AG08396 (cell line): ENCODE measurements around the gene GPR183.
A peak's percentile ranks its signal among the peaks of the same experiment; 100 is the strongest.

Experiments used
- DNase-seq: peaks from one replicate; pipeline ENCODE4 v3.0.0; 2012; ENCODE audit warnings: low spot score, mixed read lengths

Gene GPR183

DNA sequence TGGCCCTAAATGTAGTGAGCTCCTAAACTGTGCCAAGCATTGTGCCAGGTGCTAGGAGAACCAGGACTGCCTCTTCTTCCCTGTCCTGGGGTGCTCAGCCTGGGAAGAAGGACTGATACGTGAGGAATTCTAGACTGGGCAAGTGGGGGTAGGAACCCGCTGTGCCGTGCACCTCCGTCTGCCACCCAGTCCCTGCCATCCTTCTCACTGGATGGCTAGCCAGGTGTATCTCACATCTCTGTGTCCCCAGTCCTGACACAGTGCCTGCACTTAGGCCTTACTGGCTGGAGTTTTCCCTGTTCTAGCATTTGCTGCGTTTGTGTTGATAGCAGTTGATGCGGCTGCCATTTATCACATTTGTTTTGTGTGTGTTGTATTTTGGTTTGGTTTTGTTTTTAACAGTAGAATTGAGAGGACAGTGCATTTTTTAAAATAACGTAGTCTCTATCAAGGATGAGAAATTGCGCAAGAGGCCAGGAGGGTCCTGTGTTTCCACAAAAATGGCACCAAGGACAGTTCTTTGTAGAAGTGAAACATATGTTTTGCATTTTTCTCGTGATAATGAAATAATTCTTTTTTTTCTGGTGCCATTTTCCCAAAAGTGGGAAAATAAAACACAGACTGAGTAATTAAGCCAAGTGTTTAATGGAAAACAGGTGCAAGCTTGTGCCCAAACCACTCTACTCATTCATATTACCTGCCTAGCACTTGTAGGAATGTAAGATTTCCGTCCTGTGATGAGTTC lies 4.7 kb upstream of the GPR183 start:
- DNase-seq: no peak

DNA sequence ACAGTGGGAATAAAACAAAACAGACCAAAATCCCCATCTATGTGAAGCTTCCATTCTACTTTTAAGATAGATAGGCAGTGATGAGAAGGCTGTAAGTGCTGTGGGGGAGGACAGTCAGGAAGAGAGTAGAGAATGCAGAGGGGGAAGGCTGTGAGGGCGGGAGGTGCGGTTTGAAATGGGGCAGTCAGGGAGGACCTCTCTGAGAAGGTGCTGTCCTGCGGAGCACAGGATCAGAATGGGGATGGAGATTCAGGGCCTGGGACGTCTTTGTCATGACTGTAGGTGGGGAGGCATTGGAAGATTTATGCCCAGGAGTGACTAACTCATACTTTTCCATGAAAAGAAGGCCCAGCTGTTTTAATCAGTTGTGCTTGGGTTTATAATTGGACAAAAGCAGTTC lies 3.9 kb upstream of the GPR183 start:
- DNase-seq: no peak

DNA sequence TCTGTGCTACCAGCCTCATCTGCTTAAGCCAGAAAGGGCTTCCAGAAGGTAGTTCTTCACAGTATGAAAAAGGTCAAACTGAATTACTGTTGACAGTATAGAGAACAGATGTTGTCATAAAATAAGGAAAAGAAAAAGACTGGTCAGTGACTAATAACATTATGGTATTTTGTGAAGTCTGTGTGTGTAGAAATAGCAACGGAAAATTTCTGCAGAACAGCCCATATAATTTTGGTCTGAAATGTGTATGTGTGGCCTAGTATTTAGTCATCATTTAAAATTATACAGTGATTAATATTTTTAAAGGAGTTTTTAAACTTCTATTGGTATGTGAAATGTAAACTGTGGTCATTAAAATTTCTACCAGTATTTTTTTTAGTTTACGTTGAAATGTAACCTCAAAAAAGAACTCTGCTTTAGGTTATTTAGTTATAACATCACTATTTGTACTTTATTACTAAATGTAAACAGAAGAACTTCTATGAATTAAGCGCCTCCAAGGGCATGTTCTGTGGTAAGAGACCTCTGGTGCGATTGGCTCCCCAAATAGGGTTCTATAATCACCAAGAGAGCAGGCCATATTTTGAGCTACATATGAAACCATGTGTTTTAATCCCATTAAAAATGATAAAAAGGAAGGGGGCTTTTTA lies 3.3 kb upstream of the GPR183 start:
- DNase-seq: peak; percentile 40

- peak; percentile 24 for DNase-seq
Measured at GRCh38 chr13:99308471-99309087, 1.4 kb upstream of the GPR183 start.

DNA sequence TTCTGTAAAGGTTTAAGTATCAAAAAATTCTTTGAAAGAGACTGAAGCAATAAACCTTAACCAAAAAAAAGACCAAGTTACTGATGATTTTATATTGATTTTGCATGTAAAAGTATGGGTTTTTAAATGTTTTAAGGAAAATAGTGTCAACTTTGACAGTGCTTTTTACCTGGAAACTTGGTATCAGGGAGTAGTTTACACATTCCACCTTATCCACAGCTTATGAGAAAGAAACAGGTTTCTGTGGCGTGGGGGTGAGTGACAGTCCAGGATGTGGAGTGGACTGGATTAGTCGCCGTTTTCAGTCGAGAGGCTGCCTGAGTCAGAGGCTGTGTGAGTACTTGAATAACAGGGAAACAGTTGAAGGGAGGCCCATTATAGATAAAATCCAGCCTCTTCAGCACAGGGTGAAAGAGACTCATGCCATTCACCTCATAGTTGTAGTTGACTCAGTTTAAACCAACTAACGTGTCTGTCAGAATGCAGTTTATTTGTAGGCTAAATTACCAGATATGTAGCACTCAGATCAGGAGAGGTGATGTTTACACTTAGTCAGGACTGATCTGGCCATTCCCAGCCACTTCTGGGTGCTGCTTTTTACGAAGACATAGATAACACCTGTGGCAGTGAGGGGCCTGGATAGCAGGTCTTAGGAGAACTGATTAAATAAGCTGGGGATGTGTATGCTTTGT lies 595 bp upstream of the GPR183 start:
- peak; percentile 60 for DNase-seq

GRCh38 chr13:99305566-99305965 lies 1.6 kb downstream of the GPR183 start:
- DNase-seq: no peak

GRCh38 chr13:99305158-99305557 lies 2.0 kb downstream of the GPR183 start:
- DNase-seq: no peak

GRCh38 chr13:99304541-99304940 lies 2.7 kb downstream of the GPR183 start:
- DNase-seq: no peak

- DNase-seq: no peak
Measured at GRCh38 chr13:99303863-99304521, 3.2 kb downstream of the GPR183 start.

DNA sequence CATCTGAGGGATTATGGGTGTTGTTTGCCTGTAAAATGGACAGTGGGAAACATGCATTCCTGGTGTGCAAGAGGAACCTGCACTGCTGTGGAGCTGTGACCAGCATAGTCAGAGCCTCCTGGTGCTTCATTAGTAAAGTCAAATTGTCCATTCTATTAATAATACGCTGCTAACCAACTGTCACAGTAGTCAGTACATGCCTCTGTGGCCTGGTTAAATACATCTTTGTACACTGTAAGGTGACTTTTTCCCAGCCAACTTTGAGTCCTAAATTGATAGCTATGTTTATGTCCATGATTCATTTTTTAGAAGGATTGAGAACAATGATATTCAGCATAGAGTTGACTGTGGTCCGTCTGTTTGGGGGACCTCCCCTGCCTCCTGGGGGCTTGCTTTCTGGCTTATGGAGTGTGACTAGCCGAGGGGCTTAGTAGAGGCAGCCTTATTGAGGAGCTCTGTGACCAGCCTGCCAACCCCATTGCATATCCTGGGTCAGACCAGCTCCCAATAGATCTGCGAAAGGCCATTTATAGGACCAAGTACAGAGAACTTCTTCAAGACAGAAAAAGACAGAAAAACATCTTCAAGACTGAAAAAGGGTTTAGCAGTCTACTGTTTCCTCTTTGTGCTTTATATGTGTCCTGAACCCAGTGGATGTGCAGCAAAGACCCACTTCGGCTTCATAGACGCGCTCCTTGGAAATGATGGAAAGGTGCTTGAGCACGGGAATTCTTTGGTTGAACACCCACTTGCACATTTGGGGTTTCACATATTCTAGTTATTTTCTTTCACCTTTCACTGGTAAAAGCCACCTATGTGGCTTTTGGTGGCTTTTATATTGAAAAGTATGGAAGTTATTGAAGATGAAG lies 4.3 kb downstream of the GPR183 start:
- no peak for DNase-seq

DNA sequence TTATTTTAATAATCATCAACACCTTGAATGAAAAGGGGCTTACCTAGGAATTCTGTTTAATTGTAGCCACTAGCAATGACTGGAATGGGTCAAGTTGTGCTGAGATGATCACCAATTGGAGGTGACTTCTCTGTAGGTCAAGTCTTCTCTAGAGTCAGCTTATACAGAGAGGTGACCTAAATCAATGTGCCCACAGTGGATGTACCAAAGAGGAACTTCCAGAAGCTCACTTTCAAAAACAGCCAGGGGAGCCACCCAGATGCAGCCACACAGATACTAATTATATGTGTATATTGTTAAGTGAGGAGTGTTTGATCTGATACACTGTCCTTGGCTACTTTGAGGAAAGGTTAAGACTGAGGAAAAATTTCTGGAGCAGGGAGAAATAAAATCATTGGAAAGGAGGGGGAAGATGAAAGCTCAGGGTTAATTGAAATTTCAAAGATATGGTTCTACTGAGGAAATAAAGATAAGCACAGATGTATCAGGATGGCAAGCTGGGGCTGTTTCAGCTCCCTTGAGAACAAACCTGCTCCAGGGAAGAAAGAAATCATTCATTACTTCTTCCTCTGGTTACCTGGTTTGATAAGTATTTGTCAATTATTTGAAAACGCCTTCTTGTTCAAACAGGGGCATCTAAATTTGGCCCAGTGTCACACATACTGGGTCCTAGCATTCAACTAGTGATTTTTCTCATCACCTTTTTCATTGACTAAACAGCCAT lies 5.1 kb downstream of the GPR183 start:
- no peak for DNase-seq

GRCh38 chr13:99301056-99301838 lies 6.0 kb downstream of the GPR183 start:
- DNase-seq: no peak

- no peak for DNase-seq
Measured at GRCh38 chr13:99299920-99300341, 7.3 kb downstream of the GPR183 start.

DNA sequence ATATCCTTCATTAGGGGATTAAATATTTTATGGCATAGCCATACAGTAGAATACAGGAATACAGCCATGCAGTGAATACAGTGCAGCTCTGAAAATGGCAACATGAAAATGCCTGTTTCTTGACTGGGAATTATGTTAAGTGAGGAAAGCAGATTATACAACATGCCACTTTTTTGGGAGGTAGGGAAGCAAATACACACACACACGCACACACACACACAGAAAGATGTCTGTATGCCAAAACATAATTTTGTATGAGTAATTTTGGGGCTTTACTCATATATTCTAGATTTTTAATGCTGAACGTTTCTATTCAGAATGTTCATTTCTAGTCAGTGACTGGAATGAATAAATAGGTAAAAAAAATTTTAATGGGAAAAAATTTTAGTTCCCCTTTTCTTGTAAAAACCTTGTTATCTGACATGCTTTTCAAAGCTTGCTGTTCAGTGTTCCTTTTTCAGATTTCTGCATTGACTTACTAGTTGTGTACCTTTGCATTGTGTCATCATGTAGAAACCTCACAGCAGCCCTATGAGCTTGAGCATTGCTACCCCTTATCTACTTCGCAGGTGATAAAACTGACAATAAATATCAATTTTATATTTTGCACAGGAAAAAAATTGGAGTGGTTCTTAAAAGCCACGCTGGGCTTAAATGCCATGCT lies 7.8 kb downstream of the GPR183 start:
- DNase-seq: no peak

DNA sequence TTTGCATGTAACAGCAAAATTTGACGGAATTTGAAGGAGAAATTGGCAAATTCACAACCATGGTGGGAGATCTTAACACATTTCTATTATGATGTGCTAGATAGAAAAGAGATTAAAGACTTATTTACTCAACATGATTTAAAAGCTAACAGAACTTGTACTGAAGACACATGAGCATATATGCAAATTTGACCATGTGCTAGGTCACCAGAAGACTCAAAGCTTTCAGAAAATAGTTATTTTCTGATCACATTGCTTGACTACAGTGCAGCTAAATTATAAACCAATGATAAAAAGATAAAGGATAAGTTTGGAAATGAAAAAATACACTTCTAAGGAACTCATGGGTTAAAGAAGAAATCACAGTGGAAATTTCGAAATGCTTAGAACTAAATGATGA lies 9.1 kb downstream of the GPR183 start:
- DNase-seq: no peak

GRCh38 chr13:99297331-99297730 lies 9.9 kb downstream of the GPR183 start:
- DNase-seq: no peak

DNA sequence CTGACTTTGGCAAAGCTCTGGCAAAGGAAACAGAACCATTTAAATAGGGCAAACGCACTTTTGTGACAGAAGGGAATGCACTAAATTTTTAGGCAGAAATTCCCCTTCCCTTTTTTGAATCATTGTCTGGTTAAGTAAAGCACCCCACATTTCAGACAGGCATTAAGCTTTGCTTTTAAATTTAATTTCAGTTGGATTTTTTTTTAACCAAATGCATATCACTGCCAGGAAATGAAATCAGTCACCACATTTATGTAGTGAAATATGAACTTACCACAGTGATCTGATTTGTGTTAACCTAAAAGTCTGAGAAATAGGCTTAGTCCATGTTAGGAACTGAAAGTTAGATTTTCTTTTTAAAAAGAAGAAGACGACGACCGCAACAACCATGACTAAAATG lies 10.8 kb downstream of the GPR183 start:
- DNase-seq: no peak

DNA sequence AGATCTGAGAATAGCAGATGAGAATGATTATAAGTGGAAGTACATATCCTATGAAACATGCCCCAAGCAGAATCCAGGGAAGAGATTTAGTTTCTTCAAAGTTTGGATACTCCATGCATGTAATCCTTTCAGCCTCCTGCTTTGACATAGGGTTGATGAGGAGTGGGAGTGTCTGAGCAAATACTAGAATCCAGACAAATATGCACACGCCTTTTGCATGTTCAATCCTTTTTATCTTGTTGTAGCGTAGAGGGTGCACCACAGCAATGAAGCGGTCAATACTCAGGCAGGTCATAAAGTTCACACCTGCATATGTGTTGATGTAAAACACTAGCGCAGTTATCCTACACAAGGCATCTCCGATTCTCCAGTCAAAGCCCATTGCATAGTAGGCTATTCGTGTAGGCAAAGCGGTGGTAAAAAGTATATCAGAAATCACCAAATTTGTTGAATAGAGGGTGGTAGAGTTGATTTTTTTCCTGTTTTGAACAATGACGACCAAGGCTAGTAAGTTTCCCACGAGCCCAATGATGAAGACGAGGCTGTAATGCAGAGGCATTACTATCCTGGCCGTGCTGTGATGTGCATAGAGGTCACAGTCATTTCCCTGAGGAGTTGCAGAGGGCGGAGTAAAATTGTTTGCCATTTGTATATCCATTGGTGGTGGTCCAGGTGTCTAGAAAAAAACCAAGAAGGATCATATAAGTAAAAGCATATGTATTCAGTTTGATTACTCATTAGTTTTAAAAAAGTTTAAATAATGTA lies 11.5 kb downstream of the GPR183 start:
- no peak for DNase-seq
